ENCODE data around the gene MYO9B. TPM values are rescaled to one million over a fixed set of nuclear protein-coding genes. Genes with fewer than 3 reads are reported as not detected.

The MYO9B gene
- total and polyA plus RNA-seq, 2 of the 13 experiments (the other 11 are each of a cell fraction or from before 2014, with no cell fraction given), result 18.0 to 18.3 TPM

- no peaks in the 10 kb centered on the region for H3K9me3 ChIP-seq (ENCODE audit: low read length)
- H3K36me3 ChIP-seq (replicated peaks in 1 of 2; ENCODE audit: control insufficient read depth in 1 of 2, insufficient read depth in 2 of 2, low read length in 2 of 2), result peaks cover 3 to 32% of the 10 kb centered on the region in 2 experiments; a peak in 3 of 5 replicates
- TF ChIP-seq STAG1 (CRISPR knock-in tag; IDR thresholded peaks at IDR 0.05) (no peak), ZBTB37 (CRISPR knock-in tag; IDR thresholded peaks at IDR 0.05) (no peak), ZZZ3 (CRISPR knock-in tag; IDR thresholded peaks at IDR 0.05; ENCODE audit: borderline replicate concordance) (no peak), EED (CRISPR knock-in tag; IDR thresholded peaks at IDR 0.05) (no peak), ZBTB7A (CRISPR knock-in tag; IDR thresholded peaks at IDR 0.05) (no peak), FOXM1 (CRISPR knock-in tag; IDR thresholded peaks at IDR 0.05) (no peak), ZNF264 (CRISPR knock-in tag; IDR thresholded peaks at IDR 0.05) (no peak), PHF20 (CRISPR knock-in tag; IDR thresholded peaks at IDR 0.05) (no peak), TERF1 (CRISPR knock-in tag; IDR thresholded peaks at IDR 0.05) (no peak), THAP9 (CRISPR knock-in tag; IDR thresholded peaks at IDR 0.05; ENCODE audit: borderline replicate concordance) (no peak), GTF2F1 (IDR thresholded peaks at IDR 0.05; ENCODE audit: low read length) (no peak), DMAP1 (CRISPR knock-in tag; IDR thresholded peaks at IDR 0.05) (no peak), MED8 (CRISPR knock-in tag; IDR thresholded peaks at IDR 0.05; ENCODE audit: insufficient replicate concordance) (no peak), ZNF256 (CRISPR knock-in tag; conservative IDR thresholded peaks at IDR 0.05) (no peak), KLF9 (CRISPR knock-in tag; IDR thresholded peaks at IDR 0.05; ENCODE audit: low read depth) (no peak), NCOA1 (CRISPR knock-in tag; IDR thresholded peaks at IDR 0.05) (no peak)
- no peak overlapping the region for H3K27ac ChIP-seq (ENCODE audit: extremely low read length, insufficient read depth, low read length)
- H2AFZ ChIP-seq (ENCODE audit: low read length), result no peak overlapping the region
- DNase-seq (ENCODE audit: low spot score), result no peak
- ATAC-seq, result no peak
- no peak overlapping the region for H3K4me2 ChIP-seq (ENCODE audit: low read depth, low read length)
- 97% methylated on average over 12 of the region's 12 CpGs for WGBS (ENCODE audit: low lambda C conversion rate)
- BruUV-seq (replicated peaks), result no TSS peak
- intact Hi-C loops (cut with micrococcal nuclease; ENCODE audit: unreplicated experiment), result loop anchor here (5.0 kb wide), 1 partner anchor 215 kb away; no protein-coding TSS in a partner anchor
- no peak overlapping the region for H3K4me3 ChIP-seq (replicated peaks in 1 of 3; ENCODE audit: insufficient read depth in 1 of 3, low read depth in 2 of 3, low read length in 3 of 3)
- FAIRE-seq, result no peak
- H3K79me2 ChIP-seq (ENCODE audit: insufficient read depth, low read length), result no peaks in the 10 kb centered on the region
- CTCF ChIA-PET (ENCODE audit: low intra/inter-chr PET ratio, low total read pairs), result no interaction called here
- no peaks in the 10 kb centered on the region for H3K27me3 ChIP-seq (ENCODE audit: control insufficient read depth in 1 of 2, insufficient read depth in 2 of 2, low read length in 2 of 2)
- in situ Hi-C loops (cut with HindIII; ENCODE audit: extremely low pct_ligation_motif_present, low pct_unique_long_range_greater_than_20kb), result no loop called here
- H4K20me1 ChIP-seq (ENCODE audit: insufficient read depth, low read length), result no peaks in the 10 kb centered on the region
- H3K9ac ChIP-seq (ENCODE audit: insufficient read depth, low read depth, low read length), result no peak overlapping the region
- H3K4me1 ChIP-seq (ENCODE audit: insufficient read depth, low read length), result peaks cover 13% of the 10 kb centered on the region
- POLR2A ChIA-PET, result no interaction called here
These were observed 81.3 kb downstream of the MYO9B start for GRCh38 chr19:17156947-17157302.
